ENCODE measurements around the gene DEPP1. TPM values are rescaled to one million over a fixed set of nuclear protein-coding genes. Genes with fewer than 3 reads are reported as not detected.
A peak's percentile ranks its signal among the peaks of the same experiment; 100 is the strongest.

The DEPP1 gene
- total RNA-seq, 1 experiment from 2014 or later: 1.6 TPM

- no peak for TF ChIP-seq AFF4 (CRISPR knock-in tag; IDR thresholded peaks at IDR 0.05; ENCODE audit: borderline replicate concordance)
- no peak for TF ChIP-seq ZMAT4 (CRISPR knock-in tag; IDR thresholded peaks at IDR 0.05)
- no peak for TF ChIP-seq ATF2 (CRISPR knock-in tag; IDR thresholded peaks at IDR 0.05; ENCODE audit: borderline replicate concordance, low read depth)
- no peak for TF ChIP-seq CREM (CRISPR knock-in tag; IDR thresholded peaks at IDR 0.05)
- TF ChIP-seq USF1 (CRISPR knock-in tag; IDR thresholded peaks at IDR 0.05): no peak
- 0 out of 2 replicates have a peak, but pooled peaks have one; percentile 16 for TF ChIP-seq MAX (CRISPR knock-in tag; IDR thresholded peaks at IDR 0.05)
- TF ChIP-seq NR1H2 (CRISPR knock-in tag; IDR thresholded peaks at IDR 0.05): no peak
- TF ChIP-seq ZBTB43 (CRISPR knock-in tag; IDR thresholded peaks at IDR 0.05): no peak
- no peak for TF ChIP-seq ZBTB21 (CRISPR knock-in tag; IDR thresholded peaks at IDR 0.05; ENCODE audit: borderline replicate concordance)
- TF ChIP-seq ZNF425 (CRISPR knock-in tag; conservative IDR thresholded peaks at IDR 0.05): no peak
- peak; percentile 48; the same call in 1 of the 2 replicates for TF ChIP-seq HMGXB4 (CRISPR knock-in tag; IDR thresholded peaks at IDR 0.05)
- no peak for TF ChIP-seq ZNF281 (CRISPR knock-in tag; IDR thresholded peaks at IDR 0.05)
- no peak for TF ChIP-seq MXD4 (CRISPR knock-in tag; IDR thresholded peaks at IDR 0.05; ENCODE audit: borderline replicate concordance)
- no peak for TF ChIP-seq ZNF219 (CRISPR knock-in tag; IDR thresholded peaks at IDR 0.05; ENCODE audit: borderline replicate concordance)
- TF ChIP-seq NFATC4 (CRISPR knock-in tag; IDR thresholded peaks at IDR 0.05): no peak
- TF ChIP-seq SMAD3 (CRISPR knock-in tag; IDR thresholded peaks at IDR 0.05; ENCODE audit: borderline replicate concordance): no peak
Observed at GRCh38 chr10:44974628-44975430, 3.8 kb downstream of the DEPP1 start (continued).
